Neural cell (in vitro differentiated cells): ENCODE measurements around the gene IL1RAPL2.

Source experiments
- MXI1 ChIP-seq: fragments of 450-650 bp; conservative IDR thresholded peaks from 2 replicates; pipeline ENCODE4 v1.6.1; 2014; ENCODE audit warnings: antibody characterized with exemption, mild to moderate bottlenecking; ENCODE audit not compliant: poor library complexity, severe bottlenecking
- SMC3 ChIP-seq: fragments of 450-650 bp; conservative IDR thresholded peaks from 2 replicates; pipeline ENCODE4 v1.6.1; 2014; ENCODE audit warnings: antibody characterized with exemption, mild to moderate bottlenecking, moderate library complexity; ENCODE audit not compliant: poor library complexity
- TF ChIP-seq, protein P1 (sequence below): fragments of 450-650 bp; IDR thresholded peaks from 2 replicates; pipeline ENCODE4 v1.5.1; 2014; ENCODE audit warnings: antibody characterized with exemption, mild to moderate bottlenecking, moderate library complexity; ENCODE audit not compliant: poor library complexity, severe bottlenecking
- TF ChIP-seq, protein P2 (sequence below): IDR thresholded peaks from 2 replicates; pipeline ENCODE4 v1.6.1; 2012; ENCODE audit warnings: borderline replicate concordance

DNA sequence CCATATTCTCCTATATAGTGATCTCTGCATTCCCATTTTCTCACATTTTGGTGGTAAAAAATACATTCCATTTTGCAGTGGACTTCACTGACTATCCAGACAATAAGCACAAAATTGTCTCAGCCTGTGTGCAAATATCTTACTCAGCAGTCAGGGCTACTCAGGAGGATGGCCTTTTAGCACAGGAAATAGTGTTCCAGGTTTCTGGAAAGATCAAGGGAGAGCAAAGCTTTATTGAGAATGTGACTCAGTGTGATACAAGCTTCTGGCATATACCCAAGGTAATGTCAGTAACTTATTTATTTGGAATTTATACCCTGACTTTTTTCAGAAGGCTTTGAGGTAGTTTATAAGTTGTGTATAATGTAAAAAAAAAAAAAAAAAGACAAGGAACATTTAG is 421.1 kb downstream of the IL1RAPL2 start:
- TF ChIP-seq SMC3: no peak
- TF ChIP-seq, protein P1, sequence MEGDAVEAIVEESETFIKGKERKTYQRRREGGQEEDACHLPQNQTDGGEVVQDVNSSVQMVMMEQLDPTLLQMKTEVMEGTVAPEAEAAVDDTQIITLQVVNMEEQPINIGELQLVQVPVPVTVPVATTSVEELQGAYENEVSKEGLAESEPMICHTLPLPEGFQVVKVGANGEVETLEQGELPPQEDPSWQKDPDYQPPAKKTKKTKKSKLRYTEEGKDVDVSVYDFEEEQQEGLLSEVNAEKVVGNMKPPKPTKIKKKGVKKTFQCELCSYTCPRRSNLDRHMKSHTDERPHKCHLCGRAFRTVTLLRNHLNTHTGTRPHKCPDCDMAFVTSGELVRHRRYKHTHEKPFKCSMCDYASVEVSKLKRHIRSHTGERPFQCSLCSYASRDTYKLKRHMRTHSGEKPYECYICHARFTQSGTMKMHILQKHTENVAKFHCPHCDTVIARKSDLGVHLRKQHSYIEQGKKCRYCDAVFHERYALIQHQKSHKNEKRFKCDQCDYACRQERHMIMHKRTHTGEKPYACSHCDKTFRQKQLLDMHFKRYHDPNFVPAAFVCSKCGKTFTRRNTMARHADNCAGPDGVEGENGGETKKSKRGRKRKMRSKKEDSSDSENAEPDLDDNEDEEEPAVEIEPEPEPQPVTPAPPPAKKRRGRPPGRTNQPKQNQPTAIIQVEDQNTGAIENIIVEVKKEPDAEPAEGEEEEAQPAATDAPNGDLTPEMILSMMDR: no peak
- TF ChIP-seq, protein P2, sequence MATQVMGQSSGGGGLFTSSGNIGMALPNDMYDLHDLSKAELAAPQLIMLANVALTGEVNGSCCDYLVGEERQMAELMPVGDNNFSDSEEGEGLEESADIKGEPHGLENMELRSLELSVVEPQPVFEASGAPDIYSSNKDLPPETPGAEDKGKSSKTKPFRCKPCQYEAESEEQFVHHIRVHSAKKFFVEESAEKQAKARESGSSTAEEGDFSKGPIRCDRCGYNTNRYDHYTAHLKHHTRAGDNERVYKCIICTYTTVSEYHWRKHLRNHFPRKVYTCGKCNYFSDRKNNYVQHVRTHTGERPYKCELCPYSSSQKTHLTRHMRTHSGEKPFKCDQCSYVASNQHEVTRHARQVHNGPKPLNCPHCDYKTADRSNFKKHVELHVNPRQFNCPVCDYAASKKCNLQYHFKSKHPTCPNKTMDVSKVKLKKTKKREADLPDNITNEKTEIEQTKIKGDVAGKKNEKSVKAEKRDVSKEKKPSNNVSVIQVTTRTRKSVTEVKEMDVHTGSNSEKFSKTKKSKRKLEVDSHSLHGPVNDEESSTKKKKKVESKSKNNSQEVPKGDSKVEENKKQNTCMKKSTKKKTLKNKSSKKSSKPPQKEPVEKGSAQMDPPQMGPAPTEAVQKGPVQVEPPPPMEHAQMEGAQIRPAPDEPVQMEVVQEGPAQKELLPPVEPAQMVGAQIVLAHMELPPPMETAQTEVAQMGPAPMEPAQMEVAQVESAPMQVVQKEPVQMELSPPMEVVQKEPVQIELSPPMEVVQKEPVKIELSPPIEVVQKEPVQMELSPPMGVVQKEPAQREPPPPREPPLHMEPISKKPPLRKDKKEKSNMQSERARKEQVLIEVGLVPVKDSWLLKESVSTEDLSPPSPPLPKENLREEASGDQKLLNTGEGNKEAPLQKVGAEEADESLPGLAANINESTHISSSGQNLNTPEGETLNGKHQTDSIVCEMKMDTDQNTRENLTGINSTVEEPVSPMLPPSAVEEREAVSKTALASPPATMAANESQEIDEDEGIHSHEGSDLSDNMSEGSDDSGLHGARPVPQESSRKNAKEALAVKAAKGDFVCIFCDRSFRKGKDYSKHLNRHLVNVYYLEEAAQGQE: no peak
- no peak for TF ChIP-seq MXI1
